Caco-2 (cell line): ENCODE results near the gene CLECL1. TPM values are rescaled to one million over a fixed set of nuclear protein-coding genes. Genes with fewer than 3 reads are reported as not detected.

ENCODE experiments used
- BruUV-seq: library from RNA; stranded (reverse); fragments of 400-500 nt; replicated peaks from 2 replicates; lab custom pipeline; 2021; lab: Mats Ljungman, UMichigan
- CTCF ChIA-PET: fragments of 300-600 bp; sonication (Branson Sonifier 250); formaldehyde crosslinking; loops from one replicate; lab custom pipeline; 2022; ENCODE audit warnings: antibody characterized with exemption; lab: Charles Lee
- POLR2A ChIA-PET: fragments of 300-600 bp; sonication (Branson Sonifier 250); formaldehyde crosslinking; loops from one replicate; lab custom pipeline; 2022; ENCODE audit warnings: antibody characterized with exemption; lab: Charles Lee
- DNase-seq, 2 experiments: peaks; one replicate each; pipeline versions ENCODE4 v3.0.0 to v3.0.0-alpha.2; 2020 to 2022
- H3K27me3 ChIP-seq: replicated peaks from 2 replicates; pipeline ENCODE4 v1.6.0; 2011; ENCODE audit warnings: low read length; ENCODE audit not compliant: control insufficient read depth, insufficient read depth
- H3K36me3 ChIP-seq: 2 replicates; pipeline ENCODE4 v1.5.1; 2011; ENCODE audit warnings: low read length; ENCODE audit not compliant: control insufficient read depth, insufficient read depth
- H3K4me1 ChIP-seq: fragments of 250-450 bp; sonication (Bioruptor Pico); 2 replicates; pipeline ENCODE4 v1.5.1; 2020; ENCODE audit warnings: mild to moderate bottlenecking
- H3K4me3 ChIP-seq: 2 replicates; pipeline ENCODE4 v1.5.1; 2011; ENCODE audit warnings: low read depth, mild to moderate bottlenecking, control low read depth, low read length
- H3K9me3 ChIP-seq: fragments of 250-450 bp; sonication (Bioruptor Pico); 2 replicates; pipeline ENCODE4 v1.5.1; 2020; ENCODE audit warnings: mild to moderate bottlenecking, moderate library complexity
- H3K27ac Mint-ChIP-seq: one replicate; pipeline ENCODE4 v1.8.0; 2022; ENCODE audit warnings: mixed read lengths; ENCODE audit not compliant: unreplicated experiment
- H3K27me3 Mint-ChIP-seq: one replicate; pipeline ENCODE4 v1.8.0; 2022; ENCODE audit warnings: mixed read lengths; ENCODE audit not compliant: insufficient read depth, unreplicated experiment
- H3K36me3 Mint-ChIP-seq: one replicate; pipeline ENCODE4 v1.8.0; 2022; ENCODE audit warnings: mild to moderate bottlenecking, mixed read lengths; ENCODE audit not compliant: insufficient read depth, unreplicated experiment
- H3K4me1 Mint-ChIP-seq: one replicate; pipeline ENCODE4 v1.8.0; 2022; ENCODE audit warnings: low read depth, mixed read lengths; ENCODE audit not compliant: unreplicated experiment
- H3K4me3 Mint-ChIP-seq: one replicate; pipeline ENCODE4 v1.8.0; 2022; ENCODE audit warnings: mild to moderate bottlenecking, moderate library complexity, mixed read lengths; ENCODE audit not compliant: unreplicated experiment
- H3K9me3 Mint-ChIP-seq: one replicate; pipeline ENCODE4 v1.8.0; 2022; ENCODE audit warnings: mixed read lengths; ENCODE audit not compliant: unreplicated experiment
- intact Hi-C: fragments of 100-400 bp; cut with micrococcal nuclease; formaldehyde crosslinking; loops from one replicate; pipeline ENCODE4 v1.10.0; 2022; ENCODE audit not compliant: unreplicated experiment
- total RNA-seq: library from RNA; stranded (reverse); gene quantifications from 2 replicates; pipeline ENCODE4 v1.2.3, GENCODE V29; 2022
- TF ChIP-seq, protein P1 (sequence below), 2 experiments: fragments of 200-600 bp in 1 of 2; IDR thresholded peaks; 1 replicate in 1 of 2; 2 replicates in 1 of 2; pipeline versions ENCODE4 v1.5.1 to v1.8.0; 2011 to 2022; ENCODE audit warnings: antibody characterized with exemption in 1 of 2, control low read depth in 1 of 2, inconsistent platforms in 1 of 2, low read depth in 1 of 2, low read length in 1 of 2, mild to moderate bottlenecking in 1 of 2, moderate library complexity in 1 of 2; ENCODE audit not compliant: insufficient read depth in 1 of 2, severe bottlenecking in 1 of 2, unreplicated experiment in 1 of 2

CLECL1 gene
- total RNA-seq, 1 experiment from 2014 or later = not detected

- BruUV-seq = no TSS peak
- H3K27me3 ChIP-seq = no peaks in the 10 kb centered on the region
- no peaks in the 10 kb centered on the region for H3K4me1 ChIP-seq
- no peaks in the 10 kb centered on the region for H3K9me3 ChIP-seq
- H3K36me3 Mint-ChIP-seq = no peaks in the 10 kb centered on the region
- no peak overlapping the region for H3K4me3 ChIP-seq
- CTCF ChIA-PET = interaction anchor here (2.3 kb wide), 1 partner anchor 12 kb away, joined by 6 read pairs; no protein-coding TSS in a partner anchor
- no peak overlapping the region for H3K4me3 Mint-ChIP-seq
- intact Hi-C loops = no loop called here
- no peaks in the 10 kb centered on the region for H3K36me3 ChIP-seq
- DNase-seq = no peak
- no peaks in the 10 kb centered on the region for H3K9me3 Mint-ChIP-seq
- TF ChIP-seq, protein P1, sequence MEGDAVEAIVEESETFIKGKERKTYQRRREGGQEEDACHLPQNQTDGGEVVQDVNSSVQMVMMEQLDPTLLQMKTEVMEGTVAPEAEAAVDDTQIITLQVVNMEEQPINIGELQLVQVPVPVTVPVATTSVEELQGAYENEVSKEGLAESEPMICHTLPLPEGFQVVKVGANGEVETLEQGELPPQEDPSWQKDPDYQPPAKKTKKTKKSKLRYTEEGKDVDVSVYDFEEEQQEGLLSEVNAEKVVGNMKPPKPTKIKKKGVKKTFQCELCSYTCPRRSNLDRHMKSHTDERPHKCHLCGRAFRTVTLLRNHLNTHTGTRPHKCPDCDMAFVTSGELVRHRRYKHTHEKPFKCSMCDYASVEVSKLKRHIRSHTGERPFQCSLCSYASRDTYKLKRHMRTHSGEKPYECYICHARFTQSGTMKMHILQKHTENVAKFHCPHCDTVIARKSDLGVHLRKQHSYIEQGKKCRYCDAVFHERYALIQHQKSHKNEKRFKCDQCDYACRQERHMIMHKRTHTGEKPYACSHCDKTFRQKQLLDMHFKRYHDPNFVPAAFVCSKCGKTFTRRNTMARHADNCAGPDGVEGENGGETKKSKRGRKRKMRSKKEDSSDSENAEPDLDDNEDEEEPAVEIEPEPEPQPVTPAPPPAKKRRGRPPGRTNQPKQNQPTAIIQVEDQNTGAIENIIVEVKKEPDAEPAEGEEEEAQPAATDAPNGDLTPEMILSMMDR (IDR thresholded peaks at IDR 0.05; ENCODE audit: insufficient read depth in 1 of 2, low read depth in 1 of 2, low read length in 1 of 2, severe bottlenecking in 1 of 2, unreplicated experiment in 1 of 2) = no peak
- peaks cover 29% of the 10 kb centered on the region for H3K27me3 Mint-ChIP-seq
- H3K4me1 Mint-ChIP-seq = no peaks in the 10 kb centered on the region
- no peak overlapping the region for H3K27ac Mint-ChIP-seq
- POLR2A ChIA-PET = no interaction called here
Measured at GRCh38 chr12:9762369-9762768, 29.5 kb upstream of the CLECL1 start.

GRCh38 chr12:9761419-9761781 lies 28.5 kb upstream of the CLECL1 start:
- ChIA-PET CTCF (interaction anchor here (2.3 kb wide), 1 partner anchor 11 kb away, joined by 6 read pairs; no protein-coding TSS in a partner anchor), POLR2A (no interaction called here)
- Mint-ChIP-seq H3K36me3 (no peaks in the 10 kb centered on the region), H3K27me3 (peaks cover 29% of the 10 kb centered on the region), H3K27ac (no peak overlapping the region), H3K4me1 (no peaks in the 10 kb centered on the region), H3K4me3 (no peak overlapping the region), H3K9me3 (no peaks in the 10 kb centered on the region)
- TF ChIP-seq, protein P1 (IDR thresholded peaks at IDR 0.05; ENCODE audit: insufficient read depth in 1 of 2, low read depth in 1 of 2, low read length in 1 of 2, severe bottlenecking in 1 of 2, unreplicated experiment in 1 of 2) = no peak
- no peaks in the 10 kb centered on the region for H3K9me3 ChIP-seq
- no TSS peak for BruUV-seq
- H3K27me3 ChIP-seq = no peaks in the 10 kb centered on the region
- DNase-seq = no peak
- H3K36me3 ChIP-seq = no peaks in the 10 kb centered on the region
- H3K4me3 ChIP-seq = no peak overlapping the region
- H3K4me1 ChIP-seq = no peaks in the 10 kb centered on the region
- intact Hi-C loops = no loop called here

- no peak for DNase-seq
- no peaks in the 10 kb centered on the region for H3K9me3 Mint-ChIP-seq
Measured at GRCh38 chr12:9760699-9761418, 28.0 kb upstream of the CLECL1 start, which contains the start of gene CD69. TSS of gene CD69 (minus strand) at chr12:9760901. CDS start at chr12:9760820, 81 bp downstream.

More at GRCh38 chr12:9760699-9761418, 28.0 kb upstream of the CLECL1 start, which contains the start of gene CD69:
- H3K27me3 ChIP-seq = no peaks in the 10 kb centered on the region
- H3K27me3 Mint-ChIP-seq = peaks cover 30% of the 10 kb centered on the region
- no peaks in the 10 kb centered on the region for H3K36me3 Mint-ChIP-seq
- no peak within 1 kb of the TSS for H3K27ac Mint-ChIP-seq
- no peaks in the 10 kb centered on the region for H3K9me3 ChIP-seq
- CTCF ChIA-PET = interaction anchor here (2.3 kb wide), 1 partner anchor 10 kb away, joined by 6 read pairs; no protein-coding TSS in a partner anchor
- H3K4me3 Mint-ChIP-seq = no peak within 1 kb of the TSS
- H3K4me3 ChIP-seq = no peak within 1 kb of the TSS
- no TSS peak for BruUV-seq
- H3K36me3 ChIP-seq = no peaks in the 10 kb centered on the region
- no peaks in the 10 kb centered on the region for H3K4me1 ChIP-seq
- intact Hi-C loops = no loop called here
- POLR2A ChIA-PET = no interaction called here
- TF ChIP-seq, protein P1 (IDR thresholded peaks at IDR 0.05; ENCODE audit: insufficient read depth in 1 of 2, low read depth in 1 of 2, low read length in 1 of 2, severe bottlenecking in 1 of 2, unreplicated experiment in 1 of 2) = no peak
- no peaks in the 10 kb centered on the region for H3K4me1 Mint-ChIP-seq
